GM10266 (cell line): ENCODE measurements around the gene CWF19L2.

Experiments used
- DNase-seq: peaks from one replicate; pipeline ENCODE4 v3.0.0; 2012; ENCODE audit errors: extremely low spot score
- CTCF ChIP-seq: IDR thresholded peaks from 2 replicates; pipeline ENCODE4 v1.5.1; 2012; ENCODE audit warnings: mild to moderate bottlenecking, low read depth; ENCODE audit not compliant: control insufficient read depth, insufficient read depth; ENCODE audit errors: missing control alignments

CWF19L2 gene

GRCh38 chr11:107490836-107491235 is 33.2 kb upstream of the CWF19L2 start:
- no peak for DNase-seq
- TF ChIP-seq CTCF: no peak

- DNase-seq: no peak
- no peak for TF ChIP-seq CTCF
Observed at GRCh38 chr11:107482234-107482633, 24.6 kb upstream of the CWF19L2 start.

- no peak for DNase-seq
- TF ChIP-seq CTCF: no peak
Observed at GRCh38 chr11:107478922-107479321, 21.3 kb upstream of the CWF19L2 start.

GRCh38 chr11:107477820-107478219 is 20.2 kb upstream of the CWF19L2 start:
- DNase-seq: no peak
- TF ChIP-seq CTCF: no peak

GRCh38 chr11:107473792-107474191 is 16.2 kb upstream of the CWF19L2 start:
- DNase-seq: no peak
- no peak for TF ChIP-seq CTCF

- DNase-seq: no peak
- no peak for TF ChIP-seq CTCF
Observed at GRCh38 chr11:107472966-107473365, 15.3 kb upstream of the CWF19L2 start.

GRCh38 chr11:107468596-107468995 is 11.0 kb upstream of the CWF19L2 start:
- DNase-seq: no peak
- TF ChIP-seq CTCF: no peak
